Fibroblast of the aortic adventitia (primary cell): ENCODE results near the gene CTNNB1. TPM values are rescaled to one million over a fixed set of nuclear protein-coding genes. Genes with fewer than 3 reads are reported as not detected.

Source experiments
- DNase-seq: peaks from one replicate; pipeline ENCODE4 v3.0.0-alpha.2; 2010; ENCODE audit warnings: low read depth
- H3K4me3 ChIP-seq: 2 replicates; pipeline ENCODE4 v1.5.1; 2011; ENCODE audit warnings: low read depth, mild to moderate bottlenecking, control low read depth, low read length, moderate library complexity
- CTCF ChIP-seq: IDR thresholded peaks from 2 replicates; pipeline ENCODE4 v1.5.1; 2011; ENCODE audit warnings: mild to moderate bottlenecking, low read length, control low read depth, inconsistent platforms; ENCODE audit not compliant: insufficient read depth
- total RNA-seq: library from RNA; depleted of rRNA; stranded (reverse); fragments of >200 nt; gene quantifications from 2 replicates; pipeline ENCODE4 v1.2.3, GENCODE V29; 2012; ENCODE audit warnings: low replicate concordance

Gene CTNNB1
- total RNA-seq, 1 donor: 461 TPM

- DNase-seq: no peak
- TF ChIP-seq CTCF: no peak
- H3K4me3 ChIP-seq: no peak overlapping the region
These were observed 22.7 kb upstream of the CTNNB1 start for GRCh38 chr3:41176596-41176995.

- TF ChIP-seq CTCF: no peak
- no peak overlapping the region for H3K4me3 ChIP-seq
- DNase-seq: no peak
These were observed 20.7 kb upstream of the CTNNB1 start for GRCh38 chr3:41178576-41178975.

GRCh38 chr3:41180396-41180795 lies 18.9 kb upstream of the CTNNB1 start:
- H3K4me3 ChIP-seq: no peak overlapping the region
- no peak for DNase-seq
- no peak for TF ChIP-seq CTCF

GRCh38 chr3:41182504-41183059 lies 16.7 kb upstream of the CTNNB1 start:
- TF ChIP-seq CTCF: no peak
- no peak overlapping the region for H3K4me3 ChIP-seq
- DNase-seq: no peak

GRCh38 chr3:41184394-41184793 lies 14.9 kb upstream of the CTNNB1 start:
- no peak for DNase-seq
- no peak overlapping the region for H3K4me3 ChIP-seq
- no peak for TF ChIP-seq CTCF

- no peak overlapping the region for H3K4me3 ChIP-seq
- no peak for TF ChIP-seq CTCF
- DNase-seq: no peak
These were observed 13.0 kb upstream of the CTNNB1 start for GRCh38 chr3:41186297-41186696.

- no peak for DNase-seq
- TF ChIP-seq CTCF: no peak
These were observed 11.0 kb upstream of the CTNNB1 start for GRCh38 chr3:41188306-41188705.

More at GRCh38 chr3:41188306-41188705, 11.0 kb upstream of the CTNNB1 start:
- H3K4me3 ChIP-seq: no peak overlapping the region
